HFFc6 (cell line): Measurements from ENCODE around the gene RNF152. TPM values are rescaled to one million over a fixed set of nuclear protein-coding genes. Genes with fewer than 3 reads are reported as not detected.

ENCODE experiments used
- DNase-seq: peaks from one replicate; pipeline ENCODE4 v3.0.0-alpha.2; 2018
- H3K27ac Mint-ChIP-seq: 2 replicates; pipeline ENCODE4 v1.8.0; 2020; ENCODE audit warnings: mild to moderate bottlenecking, mixed read lengths
- H3K27me3 Mint-ChIP-seq: 2 replicates; pipeline ENCODE4 v1.8.0; 2021; ENCODE audit warnings: mild to moderate bottlenecking, moderate library complexity, mixed read lengths; ENCODE audit not compliant: insufficient read depth
- H3K36me3 Mint-ChIP-seq: 2 replicates; pipeline ENCODE4 v1.8.0; 2021; ENCODE audit warnings: low read depth, mixed read lengths
- H3K4me1 Mint-ChIP-seq: 2 replicates; pipeline ENCODE4 v1.8.0; 2020; ENCODE audit warnings: low read depth, mixed read lengths
- H3K4me3 Mint-ChIP-seq: 2 replicates; pipeline ENCODE4 v1.8.0; 2020; ENCODE audit warnings: mild to moderate bottlenecking, moderate library complexity, mixed read lengths
- H3K9me3 Mint-ChIP-seq: 2 replicates; pipeline ENCODE4 v1.8.0; 2020; ENCODE audit warnings: mild to moderate bottlenecking, mixed read lengths
- total RNA-seq, 6 experiments: library from RNA; stranded (reverse); fragmentation: NEBNext Ultra II Directional; extraction: Animal tissue kit (Norgen Biotek cat#: 25700); gene quantifications; 2 replicates in 1 of 6; 3 replicates in 5 of 6; pipeline ENCODE4 v1.2.3, GENCODE V29; 2021
- TF ChIP-seq, protein P1 (sequence below): fragments of 200-600 bp; sonication (generic); IDR thresholded peaks from 2 replicates; pipeline ENCODE4 v1.5.0; 2021; ENCODE audit warnings: antibody characterized with exemption, mild to moderate bottlenecking

Gene RNF152
- total RNA-seq, 6 experiments from 2014 or later, result 44.3 to 68.4 (median 50.2) TPM

DNA sequence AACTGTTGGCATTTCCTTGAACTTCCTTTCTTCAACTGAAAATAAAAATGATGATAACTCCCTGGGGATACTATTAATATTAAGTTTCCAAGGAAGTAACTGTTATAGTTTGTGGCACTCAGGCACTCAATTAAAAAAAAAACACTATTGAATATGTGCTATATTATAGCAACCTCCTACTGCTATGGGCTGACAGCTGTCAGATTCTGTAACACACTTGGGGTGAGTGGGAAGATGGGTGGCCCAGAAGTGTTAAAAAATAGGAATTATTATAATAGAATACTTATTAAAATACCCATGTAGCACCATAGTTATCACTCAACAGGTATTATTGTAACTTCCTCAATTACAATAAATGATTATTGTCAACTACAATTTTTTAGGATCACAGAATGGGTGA is 130.9 kb downstream of the RNF152 start:
- Mint-ChIP-seq H3K4me1 (peaks cover 34% of the 10 kb centered on the region), H3K9me3 (no peaks in the 10 kb centered on the region), H3K27ac (no peak overlapping the region), H3K27me3 (no peaks in the 10 kb centered on the region; the same call in none of the 2 replicates), H3K4me3 (no peak overlapping the region), H3K36me3 (no peaks in the 10 kb centered on the region)
- no peak for DNase-seq
- TF ChIP-seq, protein P1, sequence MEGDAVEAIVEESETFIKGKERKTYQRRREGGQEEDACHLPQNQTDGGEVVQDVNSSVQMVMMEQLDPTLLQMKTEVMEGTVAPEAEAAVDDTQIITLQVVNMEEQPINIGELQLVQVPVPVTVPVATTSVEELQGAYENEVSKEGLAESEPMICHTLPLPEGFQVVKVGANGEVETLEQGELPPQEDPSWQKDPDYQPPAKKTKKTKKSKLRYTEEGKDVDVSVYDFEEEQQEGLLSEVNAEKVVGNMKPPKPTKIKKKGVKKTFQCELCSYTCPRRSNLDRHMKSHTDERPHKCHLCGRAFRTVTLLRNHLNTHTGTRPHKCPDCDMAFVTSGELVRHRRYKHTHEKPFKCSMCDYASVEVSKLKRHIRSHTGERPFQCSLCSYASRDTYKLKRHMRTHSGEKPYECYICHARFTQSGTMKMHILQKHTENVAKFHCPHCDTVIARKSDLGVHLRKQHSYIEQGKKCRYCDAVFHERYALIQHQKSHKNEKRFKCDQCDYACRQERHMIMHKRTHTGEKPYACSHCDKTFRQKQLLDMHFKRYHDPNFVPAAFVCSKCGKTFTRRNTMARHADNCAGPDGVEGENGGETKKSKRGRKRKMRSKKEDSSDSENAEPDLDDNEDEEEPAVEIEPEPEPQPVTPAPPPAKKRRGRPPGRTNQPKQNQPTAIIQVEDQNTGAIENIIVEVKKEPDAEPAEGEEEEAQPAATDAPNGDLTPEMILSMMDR, result no peak
